GM23248 (cell line): ENCODE measurements around the gene SPCS3.

Experiments
- EZH2 ChIP-seq: fragments of 200-600 bp; sonication (generic); IDR thresholded peaks from 2 replicates; pipeline ENCODE4 v1.6.1; 2018; ENCODE audit warnings: antibody characterized with exemption, mild to moderate bottlenecking; ENCODE audit not compliant: insufficient read depth, poor library complexity, severe bottlenecking
- EZH2phosphoT487 ChIP-seq: fragments of 200-600 bp; sonication (generic); IDR thresholded peaks from 2 replicates; pipeline ENCODE4 v1.6.1; 2018; ENCODE audit warnings: antibody characterized with exemption, moderate library complexity, mild to moderate bottlenecking, low read depth; ENCODE audit not compliant: insufficient read depth

DNA sequence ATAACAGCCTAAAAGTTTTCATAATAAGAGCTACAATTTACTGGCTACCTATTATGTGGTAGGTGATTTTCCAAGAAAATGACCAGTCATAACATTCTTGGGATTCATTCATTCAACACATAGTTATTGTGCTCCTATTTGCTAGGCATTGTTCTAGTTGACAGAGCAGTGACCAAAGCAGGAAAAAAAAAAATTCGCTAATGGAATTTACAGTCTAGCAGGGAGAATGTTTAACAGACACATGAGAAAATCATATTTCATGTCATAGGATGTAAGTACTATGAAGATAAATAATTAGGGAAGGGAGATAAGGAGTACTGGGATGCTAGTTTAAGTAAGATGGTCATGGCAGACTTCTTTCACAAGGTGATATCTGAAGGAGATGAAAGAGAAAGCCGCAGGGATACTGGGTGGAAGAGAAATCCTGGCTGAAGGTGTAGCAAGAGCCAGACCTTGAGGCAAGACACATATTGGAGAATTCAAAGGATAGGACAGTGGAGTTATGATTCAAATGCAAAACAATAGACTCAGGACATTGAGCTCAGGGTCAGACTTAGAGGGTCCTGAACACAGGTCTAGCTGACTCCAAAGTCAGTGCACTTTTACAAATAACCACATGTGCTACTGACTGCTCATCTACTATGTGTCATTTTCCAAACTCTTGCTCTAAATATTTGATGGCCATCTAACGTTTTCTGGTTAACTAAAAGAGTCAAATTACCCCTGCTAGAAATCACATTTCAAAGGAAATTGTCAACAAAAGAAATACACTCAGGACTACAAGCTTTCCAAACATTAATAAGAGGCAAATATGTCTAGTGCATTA, 20.4 kb downstream of the SPCS3 start:
- TF ChIP-seq EZH2phosphoT487 (no peak), EZH2 (no peak)
